Measurements from ENCODE around the gene ITPRID2. TPM values are rescaled to one million over a fixed set of nuclear protein-coding genes. Genes with fewer than 3 reads are reported as not detected.
A peak's percentile ranks its signal among the peaks of the same experiment; 100 is the strongest.

ITPRID2 gene
- total and polyA plus RNA-seq, 10 of the 15 experiments (the other 5 are each of a cell fraction or from before 2014, with no cell fraction given), result 4.7 to 23.7 (median 13.1) TPM

DNA sequence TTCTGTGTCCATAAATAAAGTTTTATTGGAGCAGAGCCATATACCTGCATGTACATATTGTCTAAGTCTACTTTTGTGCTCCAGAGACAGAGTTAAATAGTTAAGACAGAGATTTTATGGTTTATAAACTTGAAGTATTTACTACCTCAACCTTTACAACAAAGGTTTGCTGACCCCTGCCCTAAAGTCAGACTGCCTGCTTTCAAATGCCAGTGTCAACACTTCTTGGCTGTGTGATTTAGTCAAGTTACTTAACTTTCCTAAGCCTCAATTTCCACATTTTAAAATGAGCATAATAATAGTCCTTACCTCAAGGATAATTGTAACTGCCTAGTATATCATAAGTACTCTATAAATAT is 44.4 kb upstream of the ITPRID2 start:
- Histone ChIP-seq H3K4me3 (no peak overlapping the region), H3K4me2 (ENCODE audit: control insufficient read depth, insufficient read depth) (no peak overlapping the region), H3K27ac (ENCODE audit: control insufficient read depth, insufficient read depth) (no peak overlapping the region), H2AFZ (ENCODE audit: control insufficient read depth, low read depth, low read length) (no peak overlapping the region), H3K27me3 (replicated peaks in 1 of 2; ENCODE audit: control insufficient read depth in 2 of 2, insufficient read depth in 2 of 2, low read length in 1 of 2) (no peaks in the 10 kb centered on the region), H3K9ac (ENCODE audit: control insufficient read depth, insufficient read depth, low read length) (no peak overlapping the region), H3K9me3 (replicated peaks; ENCODE audit: control insufficient read depth, insufficient read depth, low read length) (no peaks in the 10 kb centered on the region), H3K4me1 (ENCODE audit: control insufficient read depth, insufficient read depth, low read length) (no peaks in the 10 kb centered on the region), H4K20me1 (ENCODE audit: control insufficient read depth, insufficient read depth) (no peaks in the 10 kb centered on the region), H3K36me3 (ENCODE audit: control insufficient read depth in 2 of 2, insufficient read depth in 2 of 2, low read length in 1 of 2) (no peaks in the 10 kb centered on the region), H3K79me2 (ENCODE audit: control insufficient read depth, insufficient read depth, low read length) (no peaks in the 10 kb centered on the region)
- no TSS peak for BruUV-seq (replicated peaks)
- RAD21 ChIA-PET (ENCODE audit: unreplicated experiment), result no interaction called here
- ATAC-seq, result no peak
- SMC1A ChIA-PET (ENCODE audit: uncharacterized antibody, unreplicated experiment), result no interaction called here
- POLR2A ChIA-PET, result no interaction called here
- in situ Hi-C loops (cut with MboI) (no loop called here), intact Hi-C loops (cut with micrococcal nuclease; ENCODE audit: unreplicated experiment) (no loop called here)
- DNase-seq (ENCODE audit: low read depth, low spot score), result no peak
- CTCF ChIA-PET, result interaction anchor here (0.6 to 1.4 kb wide), 5 partner anchors 10 to 166 kb away, joined by 3 to 4 read pairs (median 4); no protein-coding TSS in a partner anchor
- TF ChIP-seq IKZF2 (IDR thresholded peaks at IDR 0.05) (no peak), ATF2 (IDR thresholded peaks at IDR 0.05; ENCODE audit: low read length) (no peak), TAF1 (IDR thresholded peaks at IDR 0.05; ENCODE audit: borderline replicate concordance, low read depth, low read length) (no peak), CEBPZ (IDR thresholded peaks at IDR 0.05; ENCODE audit: low read depth, low read length) (no peak), KLF5 (IDR thresholded peaks at IDR 0.05; ENCODE audit: partially characterized antibody) (no peak)
- TF ChIP-seq, protein P1, sequence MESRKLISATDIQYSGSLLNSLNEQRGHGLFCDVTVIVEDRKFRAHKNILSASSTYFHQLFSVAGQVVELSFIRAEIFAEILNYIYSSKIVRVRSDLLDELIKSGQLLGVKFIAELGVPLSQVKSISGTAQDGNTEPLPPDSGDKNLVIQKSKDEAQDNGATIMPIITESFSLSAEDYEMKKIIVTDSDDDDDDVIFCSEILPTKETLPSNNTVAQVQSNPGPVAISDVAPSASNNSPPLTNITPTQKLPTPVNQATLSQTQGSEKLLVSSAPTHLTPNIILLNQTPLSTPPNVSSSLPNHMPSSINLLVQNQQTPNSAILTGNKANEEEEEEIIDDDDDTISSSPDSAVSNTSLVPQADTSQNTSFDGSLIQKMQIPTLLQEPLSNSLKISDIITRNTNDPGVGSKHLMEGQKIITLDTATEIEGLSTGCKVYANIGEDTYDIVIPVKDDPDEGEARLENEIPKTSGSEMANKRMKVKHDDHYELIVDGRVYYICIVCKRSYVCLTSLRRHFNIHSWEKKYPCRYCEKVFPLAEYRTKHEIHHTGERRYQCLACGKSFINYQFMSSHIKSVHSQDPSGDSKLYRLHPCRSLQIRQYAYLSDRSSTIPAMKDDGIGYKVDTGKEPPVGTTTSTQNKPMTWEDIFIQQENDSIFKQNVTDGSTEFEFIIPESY (IDR thresholded peaks at IDR 0.05), result no peak
- FAIRE-seq, result peak; percentile 49
